ENCODE measurements around the gene SYCP3. TPM values are rescaled to one million over a fixed set of nuclear protein-coding genes. Genes with fewer than 3 reads are reported as not detected.

Gene SYCP3
- total and polyA plus RNA-seq, 2 of the 13 experiments (the other 11 are each of a cell fraction or from before 2014, with no cell fraction given): not detected

GRCh38 chr12:101697930-101698799 is 41.1 kb downstream of the SYCP3 start (continued):
- TF ChIP-seq ZSCAN12 (CRISPR knock-in tag; IDR thresholded peaks at IDR 0.05) (no peak), ZNF841 (CRISPR knock-in tag; IDR thresholded peaks at IDR 0.05; ENCODE audit: borderline replicate concordance) (0 out of 2 replicates have a peak, but pooled peaks have one; percentile 43), ZNF639 (CRISPR knock-in tag; conservative IDR thresholded peaks at IDR 0.05) (no peak), MAFF (IDR thresholded peaks at IDR 0.05; ENCODE audit: low read depth, low read length) (no peak), CHCHD3 (CRISPR knock-in tag; IDR thresholded peaks at IDR 0.05) (no peak), AHR (CRISPR knock-in tag; IDR thresholded peaks at IDR 0.05) (peak; percentile 63; the same call in 1 of the 2 replicates), NPAS2 (CRISPR knock-in tag; IDR thresholded peaks at IDR 0.05; ENCODE audit: borderline replicate concordance) (no peak), SIX1 (CRISPR knock-in tag; IDR thresholded peaks at IDR 0.05; ENCODE audit: borderline replicate concordance) (no peak), TRIM24 (CRISPR knock-in tag; IDR thresholded peaks at IDR 0.05) (no peak), MLX (CRISPR knock-in tag; IDR thresholded peaks at IDR 0.05) (no peak), HES4 (CRISPR knock-in tag; IDR thresholded peaks at IDR 0.05; ENCODE audit: borderline replicate concordance) (peak; percentile 22; the same call in 1 of the 2 replicates), TBX3 (IDR thresholded peaks at IDR 0.05; ENCODE audit: borderline replicate concordance) (no peak), NR1H2 (CRISPR knock-in tag; IDR thresholded peaks at IDR 0.05; ENCODE audit: borderline replicate concordance, low read depth) (no peak), RBAK (CRISPR knock-in tag; IDR thresholded peaks at IDR 0.05) (no peak), GPN1 (CRISPR knock-in tag; IDR thresholded peaks at IDR 0.05; ENCODE audit: borderline replicate concordance) (no peak), ZNF562 (CRISPR knock-in tag; IDR thresholded peaks at IDR 0.05; ENCODE audit: borderline replicate concordance) (no peak), ETV6 (CRISPR knock-in tag; conservative IDR thresholded peaks at IDR 0.05) (no peak), ZNF281 (CRISPR knock-in tag; IDR thresholded peaks at IDR 0.05; ENCODE audit: borderline replicate concordance) (no peak), IRX3 (CRISPR knock-in tag; IDR thresholded peaks at IDR 0.05; ENCODE audit: borderline replicate concordance, low read depth) (no peak), ZBTB25 (CRISPR knock-in tag; IDR thresholded peaks at IDR 0.05) (no peak; the same call in 1 of the 2 replicates), MNT (IDR thresholded peaks at IDR 0.05) (no peak), REL (CRISPR knock-in tag; conservative IDR thresholded peaks at IDR 0.05) (no peak)
